Effector CD4-positive, alpha-beta T cell (primary cell): Measurements from ENCODE around the gene DNAH8.
"Not testable (repeated sequence)": the region's sequence is repeated elsewhere in the genome, so short reads cannot be mapped to it uniquely, and the experiment has no call there.

Source experiments
- DNase-seq: peaks from one replicate; pipeline ENCODE4 v3.0.0-alpha.2; 2020

Gene DNAH8

DNA sequence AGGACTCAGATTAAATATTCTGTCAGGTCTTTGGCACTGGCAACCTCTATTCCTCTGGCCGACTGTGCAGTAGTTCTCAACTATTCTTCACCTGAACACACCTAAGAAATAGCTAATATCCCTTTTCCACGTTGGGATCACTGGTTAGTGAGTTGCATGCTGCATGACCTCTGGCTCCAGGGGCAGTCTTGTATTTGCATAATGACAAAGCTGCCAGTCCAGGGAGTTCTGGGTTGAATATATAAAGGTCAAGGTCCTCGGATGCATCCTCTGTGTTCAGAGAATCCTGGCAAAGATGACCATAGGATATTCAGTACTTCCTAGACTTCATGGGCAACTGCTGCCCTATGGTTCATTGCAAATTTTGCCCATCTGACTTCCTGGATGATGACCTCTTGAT lies 131.2 kb downstream of the DNAH8 start:
- no peak for DNase-seq

DNA sequence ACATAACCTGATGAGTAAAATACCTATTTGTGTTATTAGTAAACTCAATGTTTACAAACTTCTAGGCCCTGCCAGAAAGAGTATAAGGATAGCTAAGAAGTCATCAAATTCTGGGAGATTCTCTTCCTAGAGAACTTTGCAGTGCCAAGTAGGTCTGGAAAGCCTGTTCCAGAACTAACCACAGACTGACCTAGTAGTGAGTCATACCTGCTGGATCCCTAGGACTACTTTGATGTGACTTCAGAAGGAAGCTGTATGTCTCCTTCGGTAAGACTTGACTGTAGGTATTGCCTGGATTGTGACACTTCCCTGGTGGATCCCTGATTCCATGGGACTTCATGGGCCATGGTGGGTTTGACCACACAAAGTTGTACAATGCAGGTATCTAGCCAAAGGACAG lies 131.7 kb downstream of the DNAH8 start:
- DNase-seq, result no peak

DNA sequence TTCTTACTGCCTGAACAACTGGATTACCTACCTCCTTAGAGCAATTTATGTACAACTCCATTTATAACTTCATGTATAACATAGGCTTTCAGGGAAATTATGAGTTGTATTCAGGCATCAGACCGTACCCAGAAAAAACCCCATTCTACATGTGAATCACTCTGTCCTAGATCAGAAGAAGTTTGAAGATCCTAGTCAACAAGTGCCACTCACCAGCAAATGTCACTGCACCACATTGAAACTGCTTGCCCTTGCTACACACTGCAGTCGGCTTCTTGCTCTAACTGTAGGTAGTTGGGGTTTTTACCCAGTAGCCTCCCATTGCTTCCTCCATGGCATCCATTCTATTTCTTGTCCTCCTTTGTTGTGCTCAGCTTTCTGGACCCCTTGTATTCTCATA lies 132.4 kb downstream of the DNAH8 start:
- DNase-seq, result no peak

DNA sequence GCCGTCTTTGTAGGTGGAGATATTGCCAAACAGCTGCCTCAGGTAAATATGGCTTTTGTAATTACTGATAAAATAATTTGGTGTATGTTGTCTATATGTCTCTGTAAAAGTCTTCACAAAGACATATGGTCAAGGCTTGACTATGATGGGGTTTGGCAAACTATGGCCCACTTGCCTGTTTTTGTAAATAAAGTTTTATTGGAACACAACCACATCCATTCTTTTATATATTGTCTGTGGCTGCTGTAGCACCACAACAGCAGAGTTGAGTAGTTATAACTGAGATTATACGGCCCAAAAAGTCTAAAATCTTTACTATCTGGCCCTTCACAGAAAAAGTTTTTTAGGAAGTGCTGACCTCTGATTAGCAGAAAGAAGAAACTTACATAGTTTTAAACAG lies 133.6 kb downstream of the DNAH8 start:
- no peak for DNase-seq

DNA sequence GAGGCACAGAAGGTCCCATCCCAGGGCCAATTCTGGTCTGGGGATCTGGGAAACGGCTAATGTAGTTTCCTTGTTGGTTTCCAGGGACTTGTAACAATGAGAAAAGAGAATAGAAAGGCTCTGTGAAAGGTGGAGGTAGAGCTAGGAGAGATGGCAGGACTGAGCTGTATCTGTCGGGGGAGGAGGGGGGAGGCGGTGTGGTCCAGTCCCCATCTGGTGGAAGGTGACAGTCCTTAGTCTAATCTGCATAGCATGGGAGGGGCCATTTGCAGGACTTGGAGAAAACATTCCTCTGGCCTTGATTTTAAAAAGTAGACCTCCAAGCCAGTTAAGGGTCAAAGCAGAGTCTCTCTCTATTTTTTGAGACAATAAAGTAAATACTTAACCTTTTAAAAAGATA lies 137.1 kb downstream of the DNAH8 start:
- no peak for DNase-seq

DNA sequence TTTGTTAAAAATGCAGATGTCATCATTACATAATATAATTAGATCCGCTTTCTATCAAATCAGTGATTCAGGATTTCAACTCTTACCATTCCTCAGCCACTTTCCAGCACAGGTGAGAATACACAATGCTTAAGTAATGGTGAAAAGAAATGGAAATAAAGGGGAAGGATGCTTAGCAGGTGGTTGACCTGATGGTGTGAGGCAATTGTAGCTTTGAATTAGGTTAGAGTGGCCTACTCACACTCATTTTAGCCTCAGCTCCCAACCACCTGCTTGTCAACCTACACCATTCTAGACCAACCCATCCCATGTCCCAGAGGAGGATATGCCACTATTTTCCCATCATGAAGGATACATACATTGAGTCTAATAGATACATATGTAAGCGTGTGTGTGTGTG lies 138.1 kb downstream of the DNAH8 start:
- DNase-seq, result no peak

DNA sequence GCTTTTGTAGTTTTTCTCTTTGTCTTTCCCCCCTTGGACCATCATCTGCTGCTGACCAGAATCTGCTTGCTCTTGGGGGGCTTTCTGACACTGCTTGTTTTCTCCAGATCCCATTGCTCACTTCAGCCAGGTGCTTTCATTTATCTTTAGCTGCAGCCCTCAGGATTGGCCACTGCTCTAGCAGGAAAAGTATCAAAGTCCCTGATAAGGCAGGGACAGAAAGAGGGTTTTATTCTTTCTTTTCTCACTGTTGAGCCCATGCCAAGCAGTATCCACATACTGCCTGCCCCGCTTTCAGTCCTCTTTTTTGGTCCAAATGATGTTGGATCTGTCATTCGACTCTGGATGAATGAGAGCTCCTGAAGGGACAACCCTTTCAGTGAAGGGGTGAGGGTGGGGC lies 141.4 kb downstream of the DNAH8 start:
- no peak for DNase-seq

DNA sequence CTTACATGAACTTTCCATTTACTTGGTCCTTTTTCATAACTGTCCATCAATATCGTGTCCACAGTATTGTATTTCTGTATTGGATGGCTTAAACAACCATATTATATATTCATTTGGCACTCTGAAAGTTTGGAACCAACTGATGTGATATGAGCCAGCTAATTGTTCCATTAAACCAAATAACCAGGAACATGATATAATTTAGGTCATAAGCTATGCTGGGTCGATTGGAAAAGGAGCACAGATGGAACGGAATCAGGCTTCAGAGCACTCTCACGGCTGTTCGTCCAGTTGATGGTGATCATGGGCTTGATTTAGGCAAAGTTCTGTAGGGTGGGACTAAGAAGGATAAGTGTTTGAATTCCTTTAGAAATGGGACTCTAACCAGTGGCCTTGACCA lies 142.7 kb downstream of the DNAH8 start:
- no peak for DNase-seq

DNA sequence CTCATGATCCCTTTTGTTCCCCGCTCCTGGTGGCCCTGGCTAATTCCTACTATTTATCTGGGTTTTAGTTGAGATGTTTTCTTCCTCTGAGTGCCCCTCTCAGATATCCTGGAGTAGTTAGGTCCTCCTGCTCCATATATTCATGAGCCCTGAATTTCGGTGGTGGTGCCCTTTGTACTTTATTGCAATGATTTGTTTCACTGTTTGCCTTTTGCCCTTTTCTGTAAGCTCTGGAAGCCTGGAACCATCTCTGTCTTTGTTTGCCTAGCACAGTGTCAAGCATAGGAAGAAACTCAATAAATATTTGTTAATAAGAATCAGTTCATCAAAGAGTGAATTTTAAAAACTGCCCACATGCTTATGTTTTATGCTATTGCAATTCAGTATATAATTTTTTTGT lies 144.9 kb downstream of the DNAH8 start:
- no peak for DNase-seq

DNA sequence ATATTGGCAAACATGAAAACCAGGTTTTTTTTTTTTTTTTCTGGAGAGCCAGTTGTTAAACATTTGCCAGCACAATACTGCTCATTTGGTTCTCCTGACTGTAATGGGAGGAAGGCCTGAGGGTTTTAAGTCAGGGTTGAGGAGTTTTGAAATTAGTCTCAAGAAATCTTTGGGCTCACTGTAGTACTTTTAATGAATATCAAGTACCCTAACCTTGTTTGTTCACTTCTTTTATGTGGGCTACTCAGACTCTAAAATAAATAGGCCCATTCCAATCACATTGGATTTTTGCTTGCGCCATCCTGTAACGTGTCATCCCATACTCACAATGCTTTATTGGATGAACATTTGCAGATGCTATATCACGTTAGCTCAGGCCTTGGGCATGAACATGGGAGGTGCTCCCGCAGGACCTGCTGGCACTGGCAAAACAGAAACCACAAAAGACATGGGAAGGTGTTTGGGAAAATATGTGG lies 146.9 kb downstream of the DNAH8 start:
- no peak for DNase-seq

DNA sequence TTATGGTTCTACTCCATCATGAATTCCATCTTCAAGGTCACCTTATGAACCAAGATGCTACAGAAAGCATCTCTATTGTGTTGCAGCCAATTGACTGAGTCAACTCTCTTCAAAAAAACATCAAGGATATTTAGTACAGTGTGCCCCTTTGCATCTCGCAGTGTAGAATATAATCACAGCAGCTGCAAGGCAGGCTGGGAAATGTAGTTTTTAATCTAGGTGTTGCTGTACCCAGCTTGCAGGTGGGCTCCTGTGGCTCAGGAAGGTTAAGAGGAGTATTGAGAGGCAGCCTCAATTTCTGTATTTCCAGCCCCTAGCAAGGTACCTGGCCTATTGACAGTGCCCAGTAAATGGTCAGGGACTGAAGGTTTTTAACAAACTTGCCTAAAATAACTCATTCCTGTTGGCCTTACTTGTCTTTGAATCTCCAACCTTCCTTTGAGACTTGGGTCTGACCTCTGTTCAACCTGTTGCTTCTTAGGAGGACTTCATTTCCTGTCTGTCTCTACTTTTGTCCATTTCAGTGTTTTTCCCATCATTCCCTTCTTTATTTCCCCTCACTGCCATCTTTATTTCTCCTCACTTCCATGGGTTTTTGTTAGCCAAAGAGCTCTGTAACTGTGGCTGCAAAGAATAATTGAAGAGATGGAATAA lies 150.5 kb downstream of the DNAH8 start:
- DNase-seq, result no peak

DNA sequence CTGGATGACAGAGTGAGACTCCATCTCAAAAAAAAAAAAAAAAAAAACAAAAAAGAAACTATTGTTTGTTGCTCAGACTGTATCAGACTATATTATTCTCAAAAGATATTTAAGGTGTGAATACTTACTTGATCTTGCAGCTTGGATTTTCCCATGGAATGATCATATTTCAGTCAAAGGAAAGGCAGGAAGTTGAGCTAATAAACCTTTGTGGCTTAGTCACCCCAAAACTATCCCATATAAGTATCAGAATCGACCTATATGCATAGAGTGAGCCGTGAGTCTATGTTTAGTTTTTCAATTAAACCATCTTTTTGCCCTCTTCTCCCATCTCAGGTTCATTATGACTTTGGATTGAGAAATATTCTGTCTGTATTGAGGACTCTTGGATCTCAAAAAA lies 152.6 kb downstream of the DNAH8 start:
- DNase-seq, result no peak

DNA sequence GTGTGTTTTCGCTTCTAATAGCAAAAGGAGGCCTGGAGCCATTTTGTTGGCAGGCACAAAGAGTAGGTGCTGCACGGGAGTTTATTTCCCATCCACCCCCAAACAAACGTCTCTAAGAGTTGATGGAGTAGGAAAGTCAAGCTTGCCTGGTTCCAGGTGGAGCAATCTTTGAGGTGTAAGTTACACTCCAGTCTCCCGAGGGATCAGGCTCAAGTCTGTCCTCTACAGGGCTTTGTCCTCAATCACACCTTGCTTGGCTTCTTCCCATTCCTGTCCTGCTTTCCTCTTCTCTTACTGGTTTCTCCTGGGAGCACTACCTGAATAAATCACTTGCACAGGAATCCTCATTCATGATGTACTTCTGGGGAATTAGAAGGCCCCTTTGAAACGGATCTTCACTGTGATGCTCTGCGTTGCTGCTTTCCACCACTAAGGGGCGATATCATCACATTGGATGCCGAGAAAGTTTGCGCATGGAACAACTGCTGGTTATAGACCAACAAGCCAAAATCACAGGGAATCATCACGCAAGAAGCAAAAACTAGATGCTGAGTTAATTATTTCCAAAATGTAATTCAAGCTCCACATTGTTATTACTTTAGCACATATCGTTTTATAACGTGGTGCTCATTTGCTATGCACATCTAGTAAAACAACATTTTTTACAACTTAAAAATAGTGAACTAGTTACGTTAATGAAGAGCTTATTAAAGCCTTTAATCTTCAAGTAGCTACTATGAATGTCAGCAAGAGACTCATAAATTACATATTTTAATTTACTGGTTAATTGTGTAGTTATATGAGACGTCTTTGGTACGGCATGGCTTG lies 156.8 kb downstream of the DNAH8 start:
- DNase-seq, result peak; percentile 31

DNA sequence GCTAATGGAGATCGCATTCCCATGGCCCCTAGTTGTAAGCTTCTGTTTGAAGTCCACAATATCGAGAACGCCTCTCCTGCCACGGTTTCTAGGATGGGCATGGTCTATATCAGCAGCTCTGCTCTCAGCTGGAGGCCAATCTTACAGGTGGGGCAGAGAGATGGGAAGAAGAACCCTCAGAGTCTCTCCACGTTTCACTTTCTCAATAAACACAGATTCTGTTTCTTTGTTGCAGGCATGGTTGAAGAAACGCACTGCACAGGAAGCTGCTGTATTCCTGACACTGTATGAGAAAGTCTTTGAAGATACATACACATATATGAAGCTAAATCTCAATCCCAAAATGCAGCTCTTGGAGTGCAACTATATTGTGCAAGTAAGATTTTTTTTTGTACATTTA lies 157.9 kb downstream of the DNAH8 start:
- no peak for DNase-seq

DNA sequence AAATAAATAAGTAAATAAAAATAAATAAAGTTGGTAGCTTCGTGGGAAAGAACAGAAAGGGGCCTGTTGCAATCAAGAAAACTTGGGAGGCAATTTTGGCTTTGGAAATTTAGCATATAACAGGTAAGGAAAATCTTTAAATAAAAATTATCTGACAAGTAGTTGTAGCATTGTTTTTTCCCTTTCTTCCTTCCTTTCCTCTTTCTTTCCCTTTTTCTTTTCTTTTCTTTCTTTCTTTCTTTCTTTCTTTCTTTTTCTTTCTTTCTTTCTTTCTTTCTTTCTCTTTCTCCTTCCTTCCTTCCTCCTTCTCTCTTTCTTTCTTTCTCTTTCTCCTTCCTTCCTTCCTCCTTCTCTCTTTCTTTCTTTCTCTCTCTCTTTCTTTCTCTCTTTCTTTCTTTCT lies 158.7 kb downstream of the DNAH8 start:
- DNase-seq, result not testable (repeated sequence)

DNA sequence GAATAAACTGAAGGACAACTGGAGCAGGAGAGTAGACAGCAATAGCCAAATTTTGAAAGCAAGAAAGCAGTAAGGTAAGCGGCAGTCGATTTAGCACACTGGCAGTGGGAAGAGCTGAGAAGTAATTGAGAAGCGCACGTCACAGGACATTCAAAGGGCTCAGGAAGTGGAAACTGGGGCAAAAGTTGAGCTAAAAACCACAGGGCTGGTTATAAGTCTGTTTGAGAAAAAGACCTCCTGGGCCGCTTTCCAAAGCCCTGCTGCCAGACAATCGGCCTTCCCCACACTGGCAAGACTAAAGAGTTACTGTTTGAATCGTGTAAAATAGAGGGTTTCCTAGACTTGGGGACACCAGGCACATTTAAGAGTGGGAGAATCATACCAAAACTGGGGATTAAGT lies 161.4 kb downstream of the DNAH8 start:
- DNase-seq, result peak; percentile 4

DNA sequence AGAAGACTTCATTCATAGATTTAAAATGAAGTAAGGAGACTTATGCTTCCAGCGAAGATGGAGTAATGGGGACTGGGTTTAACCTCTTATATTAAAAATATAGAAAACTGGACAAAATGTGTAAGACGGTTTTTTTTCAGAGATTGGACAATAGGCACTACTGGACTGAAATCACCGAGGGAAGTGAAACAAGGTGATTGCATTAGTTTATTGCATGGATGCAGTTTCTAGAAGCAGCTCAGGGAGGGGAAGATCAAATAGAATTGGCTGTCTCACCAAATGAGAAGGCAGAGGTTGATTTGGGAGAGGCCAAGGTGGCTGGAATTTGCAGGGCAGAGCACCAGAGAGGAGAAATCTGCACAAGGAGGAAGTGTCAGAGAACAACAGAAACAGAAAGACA lies 162.6 kb downstream of the DNAH8 start:
- no peak for DNase-seq

DNA sequence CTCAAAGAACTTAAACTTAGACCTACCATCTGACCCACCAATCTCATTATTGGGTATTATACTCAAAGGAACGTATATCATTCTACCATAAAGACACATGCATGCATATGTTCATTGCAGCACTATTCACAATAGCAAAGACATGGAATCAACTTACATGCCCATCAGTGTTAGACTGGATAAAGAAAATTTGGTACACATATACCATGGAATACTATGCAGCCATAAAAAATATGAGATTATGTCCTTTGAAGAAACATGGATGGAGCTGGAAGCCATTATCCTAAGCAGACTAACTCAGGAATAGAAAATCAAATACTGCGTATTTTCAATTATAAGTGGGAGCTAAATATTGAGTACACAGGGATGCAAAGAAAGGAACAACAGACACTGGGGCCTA lies 167.0 kb downstream of the DNAH8 start:
- DNase-seq, result no peak

DNA sequence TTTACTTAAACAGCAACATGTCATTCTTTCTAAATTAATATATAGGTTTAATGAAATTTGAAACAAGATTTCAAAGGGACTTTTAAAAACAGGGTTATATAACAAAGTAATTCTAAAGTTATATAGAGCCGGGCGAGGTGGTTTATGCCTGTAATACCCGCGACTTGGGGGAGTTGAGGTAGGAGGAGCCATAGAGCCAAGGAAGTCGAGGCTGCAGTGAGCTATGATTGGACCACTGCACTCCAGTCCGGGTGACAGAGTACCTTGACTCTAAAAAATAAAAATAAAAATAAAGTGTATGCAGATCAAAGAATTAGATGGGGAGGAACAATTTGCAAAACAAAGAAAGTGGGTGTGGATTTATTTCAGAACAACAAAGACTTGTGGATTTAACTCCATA lies 182.4 kb downstream of the DNAH8 start:
- DNase-seq, result no peak

DNA sequence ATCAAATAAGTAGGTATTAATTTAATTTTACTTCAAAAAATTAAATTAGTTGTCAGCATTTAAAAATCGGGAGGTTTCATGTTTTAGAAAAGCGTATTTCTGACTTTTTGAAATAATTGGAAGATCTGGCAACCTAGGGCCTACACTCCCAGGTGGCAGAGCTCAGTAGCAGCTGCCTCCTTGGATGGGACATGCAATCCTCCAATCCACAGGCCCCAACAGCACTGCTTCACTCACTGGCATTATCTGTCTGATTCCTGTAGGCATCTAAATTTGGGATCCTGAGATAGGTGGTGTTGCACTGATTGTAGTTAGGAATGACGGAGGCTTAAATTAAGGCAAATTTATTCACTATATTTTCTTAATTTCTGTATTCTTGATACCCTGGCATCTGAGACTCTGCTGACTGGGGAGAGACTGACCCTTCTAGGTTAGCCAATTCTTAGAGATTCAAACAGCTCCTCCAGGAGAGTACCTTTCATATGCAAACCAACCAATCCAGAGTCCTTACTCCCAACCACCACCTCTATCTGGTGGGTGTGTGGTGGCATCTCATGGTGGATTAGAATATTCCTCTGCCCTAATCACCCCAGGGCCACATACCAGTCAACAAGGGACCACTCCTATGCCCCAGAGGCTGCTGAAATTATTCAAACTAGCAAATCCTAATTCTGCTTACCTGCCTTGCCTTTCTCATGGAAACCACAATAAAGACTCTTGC lies 186.9 kb downstream of the DNAH8 start:
- no peak for DNase-seq

DNA sequence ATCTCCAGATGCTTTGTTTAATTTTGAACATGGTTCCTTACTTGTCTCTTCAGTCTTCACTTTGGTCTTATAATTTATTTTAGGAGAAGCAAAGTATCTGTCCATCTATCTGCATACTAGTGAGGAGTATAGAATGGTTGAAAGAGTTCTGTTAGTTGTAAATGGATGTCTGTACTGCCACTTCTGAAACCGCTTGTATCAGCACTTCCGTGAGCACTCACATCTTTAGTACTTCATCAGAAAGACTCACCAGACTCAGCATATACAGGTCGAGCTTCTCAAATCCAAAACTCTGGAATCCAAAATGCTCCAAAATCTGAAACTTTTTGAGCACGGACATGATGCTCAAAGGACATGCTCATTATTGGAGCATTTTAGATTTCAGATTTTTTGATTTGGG lies 191.5 kb downstream of the DNAH8 start:
- no peak for DNase-seq

DNA sequence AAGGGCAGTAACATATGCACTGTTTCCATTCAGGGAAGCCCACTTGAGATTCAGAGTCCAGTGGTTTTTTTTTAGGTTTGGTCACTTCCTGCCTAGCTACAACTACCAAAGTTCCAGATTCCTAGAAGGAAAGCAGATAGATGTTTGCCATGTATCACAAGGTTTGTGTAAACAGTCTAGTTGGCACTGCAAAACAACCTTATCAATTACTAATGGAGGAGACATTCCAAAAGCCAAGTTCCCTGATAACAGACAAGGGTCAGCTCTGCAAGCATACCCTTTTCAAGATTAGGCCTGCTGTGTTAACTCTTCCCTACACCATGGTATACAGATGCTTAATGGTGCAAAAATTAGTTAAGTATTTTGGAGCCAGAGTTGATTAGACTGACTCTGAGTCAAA lies 192.2 kb downstream of the DNAH8 start:
- DNase-seq, result no peak

DNA sequence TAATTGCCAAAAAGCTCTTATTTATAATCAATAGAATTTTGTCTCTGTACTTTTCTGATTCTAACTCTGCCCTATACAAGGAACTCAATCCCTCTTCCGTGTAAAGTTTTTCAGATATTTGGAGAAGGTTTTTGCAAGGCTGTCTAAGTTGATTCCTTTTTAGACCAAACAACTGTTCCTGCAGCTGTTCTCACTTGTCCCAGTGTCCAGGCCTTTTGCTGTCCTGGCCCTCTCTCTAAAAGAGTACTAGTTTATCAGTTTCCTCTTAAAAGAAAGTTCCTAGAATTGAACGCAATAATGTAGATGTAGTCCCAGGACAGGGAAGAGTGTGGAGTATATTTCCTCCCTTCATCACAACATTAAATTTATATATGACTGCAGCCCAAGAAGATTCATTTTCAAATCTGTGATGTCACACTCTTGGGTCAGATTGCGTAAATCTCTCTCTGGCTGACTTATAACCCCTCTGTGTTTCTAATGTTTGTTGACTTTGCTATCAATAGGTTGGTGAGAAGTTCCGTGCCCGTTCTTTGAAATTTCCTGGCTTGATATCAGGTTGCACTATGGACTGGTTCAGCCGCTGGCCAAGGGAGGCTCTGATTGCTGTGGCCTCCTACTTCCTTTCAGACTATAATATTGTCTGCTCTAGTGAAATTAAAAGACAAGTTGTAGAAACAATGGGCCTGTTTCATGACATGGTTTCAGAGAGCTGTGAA lies 194.1 kb downstream of the DNAH8 start:
- DNase-seq, result no peak
